Kidney epithelial cell (primary cell): ENCODE measurements around the gene EGFL8. TPM values are rescaled to one million over a fixed set of nuclear protein-coding genes. Genes with fewer than 3 reads are reported as not detected.
A peak's percentile ranks its signal among the peaks of the same experiment; 100 is the strongest.

Source experiments
- DNase-seq: peaks from one replicate; pipeline ENCODE4 v3.0.0-alpha.2; 2010; ENCODE audit warnings: low read depth
- H3K27me3 ChIP-seq: 2 replicates; pipeline ENCODE4 v1.6.0; 2011; ENCODE audit warnings: low read length; ENCODE audit not compliant: control insufficient read depth, insufficient read depth
- H3K36me3 ChIP-seq: 2 replicates; pipeline ENCODE4 v1.5.1; 2011; ENCODE audit warnings: low read length; ENCODE audit not compliant: control insufficient read depth, insufficient read depth
- H3K4me3 ChIP-seq: 2 replicates; pipeline ENCODE4 v1.5.1; 2011; ENCODE audit warnings: low read depth, mild to moderate bottlenecking, control low read depth, low read length
- CTCF ChIP-seq: IDR thresholded peaks from 2 replicates; pipeline ENCODE4 v1.5.1; 2011; ENCODE audit warnings: mild to moderate bottlenecking, moderate library complexity, low read length, control low read depth, inconsistent platforms; ENCODE audit not compliant: insufficient read depth, poor library complexity, severe bottlenecking
- total RNA-seq: library from RNA; depleted of rRNA; stranded (reverse); fragments of >200 nt; gene quantifications from 2 replicates; pipeline ENCODE4 v1.2.3, GENCODE V29; 2015

EGFL8 gene
- total RNA-seq, 1 donor from 2014 or later, result 5.1 TPM

GRCh38 chr6:32127717-32128592, 36.4 kb upstream of the EGFL8 start, which contains the start of gene ATF6B:
ATF6B (minus strand) TSS chr6:32128246; CDS start chr6:32128207, 39 bp downstream.
- DNase-seq, result peak; percentile 100
- Histone ChIP-seq H3K4me3 (peak within 1 kb of the TSS; percentile 80), H3K36me3 (no peaks in the 10 kb centered on the region), H3K27me3 (no peaks in the 10 kb centered on the region)
- no peak for TF ChIP-seq CTCF

- DNase-seq, result no peak
- H3K36me3 ChIP-seq, result no peaks in the 10 kb centered on the region
Observed at GRCh38 chr6:32128751-32129296, 35.6 kb upstream of the EGFL8 start.

GRCh38 chr6:32129297-32130088, 34.9 kb upstream of the EGFL8 start:
- DNase-seq, result no peak
- Histone ChIP-seq H3K4me3 (peak overlapping the region; percentile 65), H3K36me3 (no peaks in the 10 kb centered on the region), H3K27me3 (no peaks in the 10 kb centered on the region)
- TF ChIP-seq CTCF, result no peak

More at GRCh38 chr6:32128751-32129296, 35.6 kb upstream of the EGFL8 start:
- no peaks in the 10 kb centered on the region for H3K27me3 ChIP-seq
- no peak for TF ChIP-seq CTCF
- H3K4me3 ChIP-seq, result no peak overlapping the region

GRCh38 chr6:32131439-32131948, 32.9 kb upstream of the EGFL8 start:
- no peak for TF ChIP-seq CTCF
- no peak for DNase-seq
- H3K4me3 ChIP-seq, result no peak overlapping the region
- H3K27me3 ChIP-seq, result peaks cover 2% of the 10 kb centered on the region
- H3K36me3 ChIP-seq, result no peaks in the 10 kb centered on the region

GRCh38 chr6:32132110-32132509, 32.3 kb upstream of the EGFL8 start:
- Histone ChIP-seq H3K4me3 (no peak overlapping the region), H3K36me3 (no peaks in the 10 kb centered on the region), H3K27me3 (peaks cover 2% of the 10 kb centered on the region)
- DNase-seq, result no peak
- TF ChIP-seq CTCF, result no peak
